ENCODE results near the gene A2ML1. TPM values are rescaled to one million over a fixed set of nuclear protein-coding genes. Genes with fewer than 3 reads are reported as not detected.

The A2ML1 gene
- total RNA-seq, 1 experiment from 2014 or later = 3.3 TPM

GRCh38 chr12:8876887-8877286 is 54.5 kb downstream of the A2ML1 start:
- H3K27me3 ChIP-seq (replicated peaks; ENCODE audit: insufficient read depth, low read depth, low read length, poor library complexity) = no peaks in the 10 kb centered on the region
- no TSS peak for BruUV-seq (replicated peaks)
- H3K4me3 ChIP-seq (ENCODE audit: low read depth, low read length, poor library complexity, severe bottlenecking) = no peak overlapping the region
- no peaks in the 10 kb centered on the region for H3K4me1 ChIP-seq (ENCODE audit: insufficient read depth, low read length, poor library complexity, severe bottlenecking)
- CTCF ChIA-PET = no interaction called here
- no peak overlapping the region for H3K27ac ChIP-seq (ENCODE audit: low read depth, low read length, poor library complexity, severe bottlenecking)
- POLR2A ChIA-PET (ENCODE audit: low non-redundant PET) = no interaction called here
- no peak for DNase-seq (ENCODE audit: low spot score)
- TF ChIP-seq, protein P1, sequence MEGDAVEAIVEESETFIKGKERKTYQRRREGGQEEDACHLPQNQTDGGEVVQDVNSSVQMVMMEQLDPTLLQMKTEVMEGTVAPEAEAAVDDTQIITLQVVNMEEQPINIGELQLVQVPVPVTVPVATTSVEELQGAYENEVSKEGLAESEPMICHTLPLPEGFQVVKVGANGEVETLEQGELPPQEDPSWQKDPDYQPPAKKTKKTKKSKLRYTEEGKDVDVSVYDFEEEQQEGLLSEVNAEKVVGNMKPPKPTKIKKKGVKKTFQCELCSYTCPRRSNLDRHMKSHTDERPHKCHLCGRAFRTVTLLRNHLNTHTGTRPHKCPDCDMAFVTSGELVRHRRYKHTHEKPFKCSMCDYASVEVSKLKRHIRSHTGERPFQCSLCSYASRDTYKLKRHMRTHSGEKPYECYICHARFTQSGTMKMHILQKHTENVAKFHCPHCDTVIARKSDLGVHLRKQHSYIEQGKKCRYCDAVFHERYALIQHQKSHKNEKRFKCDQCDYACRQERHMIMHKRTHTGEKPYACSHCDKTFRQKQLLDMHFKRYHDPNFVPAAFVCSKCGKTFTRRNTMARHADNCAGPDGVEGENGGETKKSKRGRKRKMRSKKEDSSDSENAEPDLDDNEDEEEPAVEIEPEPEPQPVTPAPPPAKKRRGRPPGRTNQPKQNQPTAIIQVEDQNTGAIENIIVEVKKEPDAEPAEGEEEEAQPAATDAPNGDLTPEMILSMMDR (conservative IDR thresholded peaks at IDR 0.05; ENCODE audit: low read depth, low read length) = no peak
- TF ChIP-seq EZH2 (IDR thresholded peaks at IDR 0.05; ENCODE audit: borderline replicate concordance, low read depth, low read length, poor library complexity, severe bottlenecking) = no peak
- intact Hi-C loops (cut with micrococcal nuclease; ENCODE audit: unreplicated experiment) = no loop called here
- no peaks in the 10 kb centered on the region for H3K36me3 ChIP-seq (ENCODE audit: insufficient read depth, low read length, poor library complexity, severe bottlenecking)
- H3K9me3 ChIP-seq (ENCODE audit: low read depth, low read length, poor library complexity, severe bottlenecking) = no peaks in the 10 kb centered on the region

GRCh38 chr12:8886502-8887284 is 64.3 kb downstream of the A2ML1 start:
- intact Hi-C loops (cut with micrococcal nuclease; ENCODE audit: unreplicated experiment) = no loop called here
- DNase-seq (ENCODE audit: low spot score) = no peak
- H3K9me3 ChIP-seq (ENCODE audit: low read depth, low read length, poor library complexity, severe bottlenecking) = no peaks in the 10 kb centered on the region
- ChIA-PET POLR2A (ENCODE audit: low non-redundant PET) (no interaction called here), CTCF (no interaction called here)
- no peak overlapping the region for H3K4me3 ChIP-seq (ENCODE audit: low read depth, low read length, poor library complexity, severe bottlenecking)
- TF ChIP-seq, protein P1 (conservative IDR thresholded peaks at IDR 0.05; ENCODE audit: low read depth, low read length) = no peak
- TF ChIP-seq EZH2 (IDR thresholded peaks at IDR 0.05; ENCODE audit: borderline replicate concordance, low read depth, low read length, poor library complexity, severe bottlenecking) = no peak
- no peaks in the 10 kb centered on the region for H3K4me1 ChIP-seq (ENCODE audit: insufficient read depth, low read length, poor library complexity, severe bottlenecking)
- H3K36me3 ChIP-seq (ENCODE audit: insufficient read depth, low read length, poor library complexity, severe bottlenecking) = no peaks in the 10 kb centered on the region
- no peak overlapping the region for H3K27ac ChIP-seq (ENCODE audit: low read depth, low read length, poor library complexity, severe bottlenecking)
- no peaks in the 10 kb centered on the region for H3K27me3 ChIP-seq (replicated peaks; ENCODE audit: insufficient read depth, low read depth, low read length, poor library complexity)
- BruUV-seq (replicated peaks) = no TSS peak

DNA sequence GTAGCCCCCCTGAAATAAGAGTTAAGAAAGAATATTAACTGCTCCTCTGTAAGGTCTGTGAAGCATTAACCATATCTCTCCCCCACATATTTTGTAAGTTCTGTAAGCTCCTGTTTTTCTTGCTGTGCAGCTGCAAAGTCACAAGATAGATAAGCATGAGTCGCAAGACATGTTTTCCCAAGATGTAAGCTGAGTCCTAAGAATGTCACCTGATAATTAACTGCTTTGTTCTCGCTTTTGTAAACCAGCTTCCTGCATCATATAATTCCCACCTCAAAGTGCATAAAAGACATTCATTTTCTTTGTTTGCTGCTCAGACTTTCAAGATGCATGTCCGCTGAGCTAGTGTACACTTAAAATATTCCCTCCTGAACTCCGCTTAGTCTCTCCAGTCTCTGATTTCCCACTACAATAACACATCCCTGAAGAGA is 64.9 kb downstream of the A2ML1 start:
- no TSS peak for BruUV-seq (replicated peaks)
- Histone ChIP-seq H3K4me1 (ENCODE audit: insufficient read depth, low read length, poor library complexity, severe bottlenecking) (no peaks in the 10 kb centered on the region), H3K9me3 (ENCODE audit: low read depth, low read length, poor library complexity, severe bottlenecking) (no peaks in the 10 kb centered on the region), H3K36me3 (ENCODE audit: insufficient read depth, low read length, poor library complexity, severe bottlenecking) (no peaks in the 10 kb centered on the region), H3K27ac (ENCODE audit: low read depth, low read length, poor library complexity, severe bottlenecking) (no peak overlapping the region), H3K27me3 (replicated peaks; ENCODE audit: insufficient read depth, low read depth, low read length, poor library complexity) (no peaks in the 10 kb centered on the region), H3K4me3 (ENCODE audit: low read depth, low read length, poor library complexity, severe bottlenecking) (no peak overlapping the region)
- ChIA-PET POLR2A (ENCODE audit: low non-redundant PET) (no interaction called here), CTCF (no interaction called here)
- no peak for DNase-seq (ENCODE audit: low spot score)
- TF ChIP-seq, protein P1 (conservative IDR thresholded peaks at IDR 0.05; ENCODE audit: low read depth, low read length) = no peak
- no peak for TF ChIP-seq EZH2 (IDR thresholded peaks at IDR 0.05; ENCODE audit: borderline replicate concordance, low read depth, low read length, poor library complexity, severe bottlenecking)
- intact Hi-C loops (cut with micrococcal nuclease; ENCODE audit: unreplicated experiment) = no loop called here
